PC-9 (cell line): ENCODE measurements around the gene OAT.

Experiments used
- EZH2 ChIP-seq: fragments of 200-600 bp; sonication (generic); IDR thresholded peaks from 2 replicates; pipeline ENCODE4 v1.8.0; 2017; ENCODE audit warnings: antibody characterized with exemption, low read depth
- TF ChIP-seq, protein P1 (sequence below): fragments of 200-600 bp; sonication (generic); conservative IDR thresholded peaks from 2 replicates; pipeline ENCODE4 v1.6.1; 2017; ENCODE audit warnings: mixed run types, antibody characterized with exemption, mild to moderate bottlenecking, moderate library complexity

DNA sequence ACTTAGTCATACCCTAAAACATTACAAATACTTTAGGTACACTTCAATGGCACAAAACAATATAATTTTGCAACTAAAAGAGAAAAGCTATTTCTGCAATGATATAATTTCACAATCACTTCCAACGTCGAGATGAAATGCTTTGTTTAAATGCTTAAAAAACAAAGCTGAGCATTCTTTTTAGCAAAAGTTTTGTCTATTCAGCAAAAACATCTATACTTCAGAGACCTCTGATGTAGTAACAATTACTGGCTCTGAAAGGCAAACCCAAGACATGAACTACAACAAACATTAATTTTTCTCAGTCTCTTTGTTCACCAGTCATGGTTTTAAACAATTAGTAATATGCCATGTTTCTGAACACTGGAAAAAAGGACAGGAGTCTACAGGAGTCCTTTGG is 16.4 kb downstream of the OAT start:
- TF ChIP-seq, protein P1, sequence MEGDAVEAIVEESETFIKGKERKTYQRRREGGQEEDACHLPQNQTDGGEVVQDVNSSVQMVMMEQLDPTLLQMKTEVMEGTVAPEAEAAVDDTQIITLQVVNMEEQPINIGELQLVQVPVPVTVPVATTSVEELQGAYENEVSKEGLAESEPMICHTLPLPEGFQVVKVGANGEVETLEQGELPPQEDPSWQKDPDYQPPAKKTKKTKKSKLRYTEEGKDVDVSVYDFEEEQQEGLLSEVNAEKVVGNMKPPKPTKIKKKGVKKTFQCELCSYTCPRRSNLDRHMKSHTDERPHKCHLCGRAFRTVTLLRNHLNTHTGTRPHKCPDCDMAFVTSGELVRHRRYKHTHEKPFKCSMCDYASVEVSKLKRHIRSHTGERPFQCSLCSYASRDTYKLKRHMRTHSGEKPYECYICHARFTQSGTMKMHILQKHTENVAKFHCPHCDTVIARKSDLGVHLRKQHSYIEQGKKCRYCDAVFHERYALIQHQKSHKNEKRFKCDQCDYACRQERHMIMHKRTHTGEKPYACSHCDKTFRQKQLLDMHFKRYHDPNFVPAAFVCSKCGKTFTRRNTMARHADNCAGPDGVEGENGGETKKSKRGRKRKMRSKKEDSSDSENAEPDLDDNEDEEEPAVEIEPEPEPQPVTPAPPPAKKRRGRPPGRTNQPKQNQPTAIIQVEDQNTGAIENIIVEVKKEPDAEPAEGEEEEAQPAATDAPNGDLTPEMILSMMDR, result no peak
- TF ChIP-seq EZH2, result no peak
